GM18508 (cell line): ENCODE measurements around the gene CCDC54.
"Not testable (repeated sequence)": the region's sequence is repeated elsewhere in the genome, so short reads cannot be mapped to it uniquely, and the experiment has no call there.

Source experiments
- ATAC-seq: cut with Tn5 transposase; IDR thresholded peaks from one replicate; pipeline ENCODE4 v1.9.1; 2021; ENCODE audit warnings: moderate number of reproducible peaks; ENCODE audit not compliant: insufficient read depth, unreplicated experiment

CCDC54 gene

DNA sequence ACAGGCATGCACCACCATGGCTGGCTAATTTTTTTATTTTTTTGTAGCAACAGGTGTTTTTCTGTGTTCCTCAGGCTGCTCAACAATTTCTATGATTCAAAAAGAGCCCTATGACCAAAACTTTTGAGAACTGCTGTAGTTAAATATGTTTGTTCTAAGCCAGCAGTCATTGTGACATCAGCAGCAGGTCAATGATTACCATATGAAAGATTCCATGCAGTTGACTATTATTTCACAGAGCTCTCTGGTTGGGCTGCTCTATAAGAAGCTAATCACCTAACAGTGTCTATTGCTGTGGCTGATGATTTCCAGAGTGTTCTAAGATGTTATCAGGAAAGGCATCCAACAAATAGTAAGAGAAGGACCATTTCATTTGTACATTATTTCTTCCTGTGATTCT lies at the start of gene CCDC54:
CCDC54 (plus strand) TSS at position 289 of the 400 bp plus-strand sequence. CDS start 149 bp downstream, outside the sequence.
- ATAC-seq = no peak

DNA sequence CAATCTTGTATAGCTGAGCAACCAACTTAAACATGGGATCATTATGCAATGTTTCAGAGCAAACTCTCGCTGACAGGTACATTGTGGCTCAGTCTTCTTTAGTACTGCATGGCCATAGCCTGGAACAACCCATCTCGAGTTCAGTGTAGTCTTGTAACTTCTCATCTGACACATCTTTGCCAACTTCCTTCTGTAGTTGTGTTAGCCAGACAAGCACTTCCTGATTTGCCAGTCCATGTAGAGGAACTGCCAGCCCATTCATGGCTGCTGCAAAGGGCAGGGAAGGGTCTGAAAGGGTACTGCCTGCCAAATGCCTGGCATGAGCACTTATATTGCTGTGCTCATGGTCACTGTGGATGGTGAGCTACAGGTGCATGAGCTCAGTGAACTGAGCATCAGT lies 49.2 kb upstream of the CCDC54 start:
- ATAC-seq = no peak

DNA sequence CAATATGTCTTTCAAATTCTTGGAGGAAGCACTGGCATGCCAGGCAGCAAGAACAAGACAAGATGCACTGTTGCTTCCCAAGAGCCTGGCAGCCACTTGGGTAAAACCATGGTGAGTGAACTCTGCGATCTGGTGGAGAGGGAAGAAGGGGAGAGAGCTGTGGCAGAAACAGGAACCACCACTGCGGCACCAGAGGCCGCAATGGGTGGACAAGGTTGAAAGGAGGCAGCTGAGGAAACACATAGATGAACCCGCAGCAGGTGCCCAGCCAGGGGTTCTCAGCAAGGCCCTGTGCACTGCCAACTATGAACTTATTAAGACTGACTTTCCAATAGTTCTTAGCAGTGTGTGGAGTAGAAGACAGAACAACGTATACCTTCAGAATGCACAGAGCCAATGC lies 48.2 kb upstream of the CCDC54 start:
- no peak for ATAC-seq

DNA sequence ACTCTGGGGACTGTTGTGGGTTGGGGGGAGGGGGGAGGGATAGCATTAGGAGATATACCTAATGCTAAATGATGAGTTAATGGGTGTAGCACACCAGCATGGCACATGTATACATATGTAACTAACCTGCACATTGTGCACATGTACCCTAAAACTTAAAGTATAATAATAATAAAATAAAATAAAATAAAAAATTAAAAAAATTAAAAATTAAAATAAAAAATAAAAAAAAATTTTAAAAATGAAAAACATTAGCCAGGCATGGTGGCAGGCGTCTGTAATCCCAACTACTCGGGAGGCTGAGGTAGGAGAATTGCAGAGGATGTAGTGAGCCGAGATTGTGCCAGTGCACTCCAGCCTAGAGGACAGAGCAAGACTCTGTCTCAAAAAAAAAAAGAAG lies 37.5 kb upstream of the CCDC54 start:
- ATAC-seq = not testable (repeated sequence)

DNA sequence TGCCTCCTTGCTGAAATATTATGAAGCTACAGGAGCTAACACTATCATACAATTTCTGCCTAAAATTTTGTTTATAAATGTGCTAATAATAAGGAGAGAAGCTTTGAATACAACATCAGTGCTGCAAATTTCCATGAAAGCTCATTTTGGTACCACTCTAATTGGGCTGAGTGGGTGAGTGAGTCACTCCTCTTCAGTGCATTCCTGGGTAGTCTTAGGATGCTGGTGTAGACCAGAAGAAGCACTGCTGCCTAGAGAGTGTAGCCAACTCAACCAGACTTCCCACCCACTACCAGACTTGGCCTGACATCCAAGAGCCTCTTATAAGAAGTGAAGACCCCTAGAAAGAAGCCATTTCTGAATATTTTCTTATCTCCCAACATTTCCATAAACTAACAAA lies 32.5 kb upstream of the CCDC54 start:
- no peak for ATAC-seq

DNA sequence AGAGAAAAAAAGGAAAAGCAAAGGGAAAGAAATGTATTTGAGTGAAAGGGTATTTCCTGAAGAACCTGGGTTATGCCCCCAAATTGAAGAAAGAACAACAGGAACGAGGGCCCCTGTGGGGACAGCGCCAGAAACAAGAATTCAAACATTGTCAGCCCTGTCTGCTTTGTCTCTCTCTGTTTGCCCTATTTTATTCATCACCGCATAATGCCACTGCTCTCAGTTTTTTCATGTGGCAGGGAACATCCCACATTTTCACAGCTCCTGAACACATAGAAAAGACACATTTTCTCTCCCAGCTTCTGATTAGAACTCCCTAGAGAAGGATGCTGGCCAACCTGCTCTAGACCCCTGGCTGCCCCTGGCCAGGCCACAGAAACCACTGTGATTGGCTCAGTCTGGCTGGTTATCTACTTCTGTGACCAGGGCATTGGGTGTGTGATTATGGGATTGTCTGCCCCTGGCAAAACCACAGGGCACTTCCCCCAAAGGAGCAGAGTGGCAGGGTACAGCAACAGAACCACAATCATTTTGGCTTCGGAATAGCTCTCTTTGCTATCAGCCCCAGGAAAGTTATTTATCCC lies 31.3 kb upstream of the CCDC54 start:
- ATAC-seq = no peak

DNA sequence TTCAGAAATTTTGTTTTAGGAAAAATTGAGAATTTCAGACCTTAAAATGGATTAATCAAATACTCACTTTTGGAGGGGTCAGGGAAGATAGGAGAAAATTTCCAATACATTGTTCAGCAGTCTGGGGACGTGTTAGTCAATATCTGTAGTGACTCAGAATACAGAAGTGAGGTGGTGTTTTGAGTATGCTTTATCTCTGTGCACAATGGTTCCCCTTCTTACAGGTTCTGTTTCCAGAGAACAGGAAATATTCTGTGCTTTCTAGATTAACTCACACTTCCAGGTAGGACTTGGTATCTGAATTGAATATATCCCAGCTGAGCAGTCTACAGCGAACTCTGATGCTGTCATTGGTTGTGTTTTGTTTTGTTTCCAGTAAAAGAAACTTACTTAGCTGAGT lies 30.7 kb upstream of the CCDC54 start:
- no peak for ATAC-seq

DNA sequence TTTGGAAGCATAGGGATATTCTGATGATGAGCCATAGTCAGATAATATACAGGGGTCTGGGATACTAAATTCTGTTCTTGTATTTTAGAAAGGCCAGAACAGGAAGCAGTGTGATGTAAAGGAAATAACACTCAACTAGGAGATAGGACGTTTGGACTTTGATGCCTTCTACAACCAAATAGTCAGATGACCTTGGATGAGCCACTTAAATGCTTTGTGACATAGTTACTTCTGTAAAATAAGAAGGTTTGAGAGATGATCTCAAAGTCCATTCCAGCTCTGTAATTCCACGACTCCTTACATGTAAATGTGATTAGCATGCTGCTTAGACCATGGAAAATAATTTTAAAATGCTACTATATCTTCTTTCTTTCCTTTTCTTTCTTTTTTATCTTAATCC lies 29.5 kb upstream of the CCDC54 start:
- no peak for ATAC-seq

DNA sequence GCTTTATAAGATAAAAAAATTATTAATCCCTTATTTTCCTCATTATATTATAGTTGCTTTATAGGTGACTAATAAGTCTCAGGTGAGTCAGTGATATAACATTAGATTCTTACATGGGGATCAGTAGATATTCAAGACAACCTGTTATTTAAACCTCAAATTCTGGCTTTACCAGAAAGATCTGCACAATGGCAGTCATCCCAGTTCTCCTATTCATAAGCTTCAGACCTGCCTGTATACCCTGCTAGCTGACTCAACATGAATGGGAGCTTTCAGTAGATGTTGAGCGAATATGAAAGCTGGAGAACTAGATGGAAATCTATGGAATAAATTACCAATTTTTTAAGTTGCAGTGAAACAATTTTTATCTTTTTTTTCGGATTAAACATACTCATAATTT lies 20.5 kb upstream of the CCDC54 start:
- ATAC-seq = no peak

DNA sequence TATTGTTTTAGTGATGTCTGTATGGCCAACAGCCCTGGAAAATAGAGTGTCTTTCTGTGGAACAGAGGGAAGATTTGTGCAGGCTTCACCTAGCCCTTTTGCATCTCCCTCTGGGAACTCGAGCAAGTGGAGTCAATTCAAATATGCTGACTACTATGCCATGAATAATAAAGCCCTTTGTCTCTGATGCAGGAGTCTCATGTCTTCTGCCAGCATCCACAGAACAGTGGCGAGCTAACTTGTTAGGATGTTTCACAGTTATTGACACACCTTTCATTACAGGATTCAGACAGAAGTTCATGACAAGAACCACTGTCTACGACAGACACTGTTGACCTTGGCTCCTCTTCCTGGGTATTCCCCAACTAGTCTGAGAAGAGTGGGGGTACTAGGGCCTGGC lies 15.6 kb upstream of the CCDC54 start:
- ATAC-seq = no peak

DNA sequence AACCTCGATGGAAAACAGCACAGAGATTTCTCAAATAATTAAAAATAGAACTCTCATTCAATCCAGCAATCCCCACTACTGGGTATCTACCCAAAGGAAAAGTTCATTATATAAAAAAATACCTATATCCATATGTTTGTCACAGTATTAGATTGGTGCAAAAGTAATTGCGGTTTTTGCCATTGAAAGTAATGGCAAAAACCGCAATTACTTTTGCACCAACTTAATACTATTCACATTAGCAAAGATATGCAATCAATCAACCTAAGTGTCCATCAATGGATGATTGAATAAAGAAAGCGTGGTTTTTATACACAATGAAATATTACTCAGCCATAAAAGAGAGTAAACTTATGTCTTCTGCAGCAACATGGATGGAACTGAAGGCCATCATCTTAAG lies 12.2 kb upstream of the CCDC54 start:
- ATAC-seq = no peak

DNA sequence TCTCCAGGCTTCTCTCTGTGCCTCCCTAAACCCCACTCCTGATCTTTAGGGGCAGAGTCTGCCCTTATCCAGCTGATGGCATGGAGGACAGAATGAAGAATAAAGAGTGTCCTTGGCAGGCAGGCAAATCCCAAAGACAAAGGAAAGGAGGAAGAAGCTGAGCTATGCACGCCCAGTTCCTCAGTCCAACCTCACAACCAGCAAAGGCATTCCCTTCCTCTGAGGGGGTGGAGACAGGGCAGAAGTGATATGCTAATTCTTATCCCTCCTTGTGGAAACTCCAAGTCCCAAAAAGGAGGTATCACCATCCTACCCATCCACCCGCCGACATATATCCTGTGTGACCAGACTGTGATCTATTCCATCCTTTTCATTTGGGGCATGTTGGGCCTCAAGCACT lies 10.5 kb upstream of the CCDC54 start:
- ATAC-seq = no peak

DNA sequence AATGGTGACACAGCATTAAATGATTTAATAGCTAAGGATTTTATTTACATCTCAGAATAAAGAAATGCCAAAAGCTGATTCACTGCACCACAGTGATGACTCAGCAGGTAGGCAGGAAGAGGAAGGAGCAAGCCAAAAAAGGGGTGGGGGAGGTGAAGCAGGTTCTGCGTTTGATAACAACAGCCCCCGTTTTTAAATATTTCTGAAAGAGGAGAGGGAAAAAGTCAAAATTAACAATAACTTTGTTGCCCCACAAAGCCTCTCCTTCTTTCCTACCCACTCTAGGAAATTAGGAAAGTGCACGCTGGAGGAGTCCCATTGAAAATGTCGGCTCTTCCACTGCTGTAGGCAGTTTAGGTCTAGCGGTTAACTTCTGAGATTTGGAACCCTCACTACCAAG lies 9.9 kb upstream of the CCDC54 start:
- no peak for ATAC-seq

DNA sequence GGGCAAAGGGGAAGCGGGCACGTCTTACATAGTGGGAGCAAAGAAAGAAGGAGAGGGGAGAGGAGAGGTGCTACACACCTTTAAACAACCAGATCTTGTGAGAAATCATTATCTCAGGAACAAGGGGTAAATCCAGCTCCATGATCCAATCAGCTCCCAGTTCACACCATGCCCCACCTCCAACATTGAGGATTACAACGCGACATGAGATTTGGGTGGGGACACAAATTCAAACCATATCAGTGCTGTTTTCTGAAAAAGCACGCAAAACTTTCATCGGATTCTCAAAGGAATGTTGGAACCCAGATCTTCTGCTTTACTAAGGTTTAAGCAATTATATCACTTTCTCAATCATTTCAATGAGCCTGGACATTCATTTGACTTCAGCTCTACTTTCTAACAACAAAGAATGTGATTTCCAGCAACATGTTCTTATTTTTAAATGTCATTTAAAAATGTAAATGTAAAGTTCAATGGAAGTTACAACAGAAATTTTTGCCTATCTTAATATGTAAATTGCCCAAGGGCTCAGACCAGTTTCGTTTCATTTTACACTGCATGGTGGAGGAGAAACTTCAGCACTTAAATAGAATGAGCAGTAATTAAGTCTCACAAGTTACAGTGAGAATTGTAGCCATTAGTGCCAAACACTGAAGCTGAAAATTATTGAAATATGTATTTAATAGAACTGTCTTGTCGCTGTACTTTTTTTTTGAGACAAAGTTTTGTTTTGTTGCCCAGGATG lies 8.4 kb upstream of the CCDC54 start:
- ATAC-seq = no peak

DNA sequence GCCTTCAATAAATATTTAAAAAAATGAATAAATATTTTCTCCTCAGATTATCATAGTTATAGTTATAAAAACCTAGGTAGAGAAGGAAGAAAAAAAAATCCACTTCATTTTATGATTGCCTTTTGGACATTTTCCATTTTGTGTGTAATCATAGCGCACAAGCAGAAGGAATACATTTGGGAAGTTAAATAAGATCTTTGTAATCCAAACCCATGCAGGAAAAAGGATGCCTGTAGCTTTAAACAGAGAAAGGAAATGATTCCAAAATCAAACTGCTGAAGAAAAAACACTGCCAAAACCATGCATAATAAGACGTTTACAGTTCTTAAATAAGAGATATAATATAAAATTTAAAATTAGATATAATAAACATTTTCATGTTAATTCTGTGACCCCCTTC lies 7.4 kb upstream of the CCDC54 start:
- ATAC-seq = no peak

DNA sequence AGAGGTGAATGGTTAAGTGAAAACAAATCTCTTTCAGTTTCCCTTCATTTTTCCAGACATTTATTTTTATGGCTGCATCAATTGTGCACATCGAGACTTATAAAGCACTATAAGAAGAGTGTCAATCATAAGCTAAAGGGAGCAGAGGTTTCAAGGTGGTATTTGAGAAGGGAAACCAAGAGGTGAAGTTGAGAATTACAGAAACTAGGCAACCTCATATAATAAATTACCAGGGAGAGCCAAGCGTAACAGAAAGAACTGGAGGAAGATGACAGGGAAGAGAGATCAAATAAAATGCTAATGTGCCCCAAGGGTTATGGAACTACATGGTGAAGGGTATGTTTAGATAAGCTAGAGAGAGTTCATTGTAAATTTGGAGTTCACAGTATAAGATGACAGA lies 6.3 kb upstream of the CCDC54 start:
- no peak for ATAC-seq

DNA sequence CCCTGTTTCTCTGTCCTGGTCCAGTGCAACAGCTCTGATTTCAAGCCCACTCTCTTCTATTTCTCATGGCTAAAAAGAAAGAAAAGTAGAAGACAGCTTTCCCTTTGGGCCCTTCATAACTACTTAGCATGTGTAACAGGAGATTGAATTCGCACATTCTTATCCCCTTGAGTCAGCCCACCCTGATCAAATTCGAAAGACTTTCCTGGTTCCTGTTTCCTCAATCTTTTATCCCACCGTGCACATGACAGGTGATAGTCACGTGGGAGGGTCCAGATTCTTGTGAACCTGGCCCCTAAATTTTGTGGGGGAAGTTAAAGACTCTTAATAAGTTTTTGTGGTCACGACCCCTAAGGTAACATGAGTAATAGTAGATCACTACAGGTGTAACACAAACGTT lies 4.7 kb upstream of the CCDC54 start:
- no peak for ATAC-seq

DNA sequence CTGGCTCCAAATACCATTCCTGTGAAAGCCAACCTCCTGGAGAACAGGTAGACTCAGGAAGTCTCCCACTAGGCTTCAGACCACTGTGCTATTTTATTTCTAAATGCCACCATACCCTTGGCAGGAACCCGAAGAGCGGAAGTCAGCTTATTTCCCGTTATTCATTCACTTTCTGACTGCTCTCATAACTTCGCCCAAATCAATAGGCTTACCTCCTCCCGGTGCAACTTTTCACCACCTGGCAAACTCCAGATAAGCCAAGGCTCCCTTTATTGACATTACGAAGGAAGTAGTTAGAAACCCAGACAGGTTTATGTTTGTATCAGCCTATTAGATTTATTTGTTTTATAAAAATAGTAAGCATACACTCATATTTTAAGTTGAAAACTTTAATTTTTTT lies 3.3 kb upstream of the CCDC54 start:
- ATAC-seq = no peak

DNA sequence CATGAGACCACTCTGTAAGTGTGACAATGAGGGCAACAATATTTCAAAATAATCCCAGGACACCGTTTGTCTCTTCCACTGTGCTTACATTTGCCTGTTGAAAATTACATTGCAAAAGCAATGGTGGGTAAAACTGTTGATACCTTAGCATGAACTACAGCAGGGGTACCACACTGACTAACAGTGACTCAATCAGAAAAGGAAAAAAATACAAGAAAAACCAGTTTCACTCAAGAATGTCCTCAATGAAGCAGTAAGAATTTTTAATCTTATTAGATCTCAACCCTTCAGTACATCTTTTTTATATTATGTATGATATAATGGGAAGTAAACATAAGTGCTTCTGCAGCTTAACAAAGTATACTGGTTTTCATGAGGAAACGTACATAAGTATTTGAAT lies 1.6 kb upstream of the CCDC54 start:
- no peak for ATAC-seq

DNA sequence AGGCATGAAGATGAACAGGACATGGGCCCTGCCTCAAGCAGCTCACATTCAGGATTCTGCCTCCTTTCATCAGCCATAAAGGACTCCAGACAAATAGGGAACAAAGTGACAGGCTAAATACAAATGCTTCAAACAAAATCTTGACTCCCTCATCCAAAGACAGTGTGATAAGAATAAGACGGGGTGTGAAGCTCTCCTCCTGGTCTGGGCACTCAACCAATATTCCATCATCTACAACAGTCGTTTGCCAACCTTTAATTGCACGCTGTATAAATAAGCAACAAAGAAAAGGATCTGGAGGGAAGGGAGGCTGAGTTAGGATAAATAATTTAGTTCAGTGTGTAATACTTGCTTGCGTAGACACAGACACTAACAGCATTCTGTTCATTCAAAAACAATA lies 5.4 kb downstream of the CCDC54 start:
- ATAC-seq = no peak

DNA sequence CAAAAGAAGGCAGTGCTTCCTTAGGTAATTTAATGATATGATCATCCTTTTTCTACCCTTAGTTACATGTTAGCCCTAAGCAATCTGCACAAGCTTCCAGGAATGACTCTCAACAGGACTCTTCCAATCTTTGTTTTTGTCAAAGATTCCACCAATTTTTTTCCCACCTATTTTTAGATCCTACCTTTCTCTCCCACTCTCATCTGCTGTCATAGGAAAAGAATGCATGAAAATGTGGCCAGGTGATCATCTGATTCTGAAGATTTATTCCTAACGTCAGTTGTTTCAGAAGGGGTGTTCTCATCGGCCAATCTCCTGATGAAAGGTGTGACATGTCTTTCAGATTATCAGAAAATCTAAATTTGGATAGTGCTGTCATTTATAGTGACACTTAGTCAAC lies 7.2 kb downstream of the CCDC54 start:
- no peak for ATAC-seq

DNA sequence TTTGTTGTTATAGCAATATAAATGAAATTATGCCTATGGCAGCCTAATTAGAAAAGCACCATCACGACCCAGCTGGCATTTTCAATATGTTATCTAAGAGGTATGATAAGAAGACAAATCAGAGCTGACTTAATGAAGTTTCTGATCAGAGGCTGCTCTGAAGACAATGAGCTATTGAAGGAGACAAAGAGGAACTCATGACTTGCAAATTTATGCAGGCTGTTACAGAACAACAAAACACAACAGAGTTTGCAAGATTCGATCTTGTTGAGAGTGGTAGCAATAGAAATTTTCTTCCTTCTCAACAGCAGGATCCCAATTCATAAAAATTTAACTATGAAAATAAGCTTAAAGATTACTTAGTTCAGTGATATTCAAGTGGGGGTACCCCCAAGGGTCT lies 7.7 kb downstream of the CCDC54 start:
- ATAC-seq = no peak
